RWPE2 (cell line): ENCODE measurements around the gene IDH2.

ENCODE experiments used
- ATAC-seq: fragments of 200-7000 bp; cut with Tn5 transposase; 3 replicates; pipeline ENCODE4 v1.9.1; 2021; ENCODE audit warnings: low read depth
- DNase-seq: peaks from one replicate; pipeline ENCODE4 v3.0.0-alpha.2; 2020; ENCODE audit warnings: low spot score
- H3K27ac ChIP-seq: fragments of 450-650 bp; 2 replicates; pipeline ENCODE4 v1.5.1; 2017; ENCODE audit warnings: mild to moderate bottlenecking; ENCODE audit not compliant: poor library complexity, severe bottlenecking
- H3K27me3 ChIP-seq: fragments of 250-450 bp; sonication (Bioruptor Pico); 2 replicates; pipeline ENCODE4 v1.5.1; 2021; ENCODE audit warnings: mild to moderate bottlenecking, moderate library complexity; ENCODE audit not compliant: insufficient read depth, poor library complexity, severe bottlenecking
- H3K36me3 ChIP-seq: fragments of 250-450 bp; sonication (Bioruptor Pico); 2 replicates; pipeline ENCODE4 v1.5.1; 2020; ENCODE audit warnings: low read depth, mild to moderate bottlenecking, moderate library complexity
- H3K4me1 ChIP-seq: fragments of 250-450 bp; sonication (Bioruptor Pico); 2 replicates; pipeline ENCODE4 v1.5.1; 2021; ENCODE audit warnings: mild to moderate bottlenecking, moderate library complexity; ENCODE audit not compliant: insufficient read depth, poor library complexity, severe bottlenecking
- H3K4me3 ChIP-seq: fragments of 250-450 bp; sonication (Bioruptor Pico); 2 replicates; pipeline ENCODE4 v1.5.1; 2021; ENCODE audit warnings: mild to moderate bottlenecking, moderate library complexity; ENCODE audit not compliant: severe bottlenecking
- H3K9me3 ChIP-seq: fragments of 250-450 bp; sonication (Bioruptor Pico); 2 replicates; pipeline ENCODE4 v1.5.1; 2021; ENCODE audit warnings: mild to moderate bottlenecking, moderate library complexity; ENCODE audit not compliant: severe bottlenecking
- TF ChIP-seq, protein P1 (sequence below): fragments of 450-650 bp; IDR thresholded peaks from one replicate; pipeline ENCODE4 v1.5.1; 2017; ENCODE audit warnings: mild to moderate bottlenecking, moderate library complexity; ENCODE audit not compliant: poor library complexity, severe bottlenecking

IDH2 gene

DNA sequence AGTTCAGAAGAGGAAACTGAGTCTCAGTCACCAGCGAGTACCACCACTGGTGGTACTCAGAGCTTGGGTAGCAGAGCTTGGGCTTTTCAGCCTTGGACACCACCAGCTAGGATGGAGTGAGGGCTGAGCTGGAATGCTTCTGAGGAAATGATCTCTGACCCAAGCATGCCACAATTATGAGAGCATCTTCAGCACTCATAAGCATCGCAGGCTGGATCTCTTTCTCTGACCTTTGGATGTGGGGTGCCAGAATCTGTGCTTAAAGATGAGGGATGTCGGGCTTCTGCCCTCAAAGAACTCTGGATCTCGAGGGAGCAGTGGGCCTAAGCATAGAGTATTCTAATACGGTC is 64.8 kb downstream of the IDH2 start:
- no peak overlapping the region for H3K4me3 ChIP-seq
- no peak for DNase-seq
- TF ChIP-seq, protein P1, sequence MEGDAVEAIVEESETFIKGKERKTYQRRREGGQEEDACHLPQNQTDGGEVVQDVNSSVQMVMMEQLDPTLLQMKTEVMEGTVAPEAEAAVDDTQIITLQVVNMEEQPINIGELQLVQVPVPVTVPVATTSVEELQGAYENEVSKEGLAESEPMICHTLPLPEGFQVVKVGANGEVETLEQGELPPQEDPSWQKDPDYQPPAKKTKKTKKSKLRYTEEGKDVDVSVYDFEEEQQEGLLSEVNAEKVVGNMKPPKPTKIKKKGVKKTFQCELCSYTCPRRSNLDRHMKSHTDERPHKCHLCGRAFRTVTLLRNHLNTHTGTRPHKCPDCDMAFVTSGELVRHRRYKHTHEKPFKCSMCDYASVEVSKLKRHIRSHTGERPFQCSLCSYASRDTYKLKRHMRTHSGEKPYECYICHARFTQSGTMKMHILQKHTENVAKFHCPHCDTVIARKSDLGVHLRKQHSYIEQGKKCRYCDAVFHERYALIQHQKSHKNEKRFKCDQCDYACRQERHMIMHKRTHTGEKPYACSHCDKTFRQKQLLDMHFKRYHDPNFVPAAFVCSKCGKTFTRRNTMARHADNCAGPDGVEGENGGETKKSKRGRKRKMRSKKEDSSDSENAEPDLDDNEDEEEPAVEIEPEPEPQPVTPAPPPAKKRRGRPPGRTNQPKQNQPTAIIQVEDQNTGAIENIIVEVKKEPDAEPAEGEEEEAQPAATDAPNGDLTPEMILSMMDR, result no peak
- no peaks in the 10 kb centered on the region for H3K36me3 ChIP-seq
- no peak for ATAC-seq
- no peaks in the 10 kb centered on the region for H3K27me3 ChIP-seq
- peaks cover 41% of the 10 kb centered on the region for H3K4me1 ChIP-seq
- H3K9me3 ChIP-seq, result no peaks in the 10 kb centered on the region
- no peak overlapping the region for H3K27ac ChIP-seq

DNA sequence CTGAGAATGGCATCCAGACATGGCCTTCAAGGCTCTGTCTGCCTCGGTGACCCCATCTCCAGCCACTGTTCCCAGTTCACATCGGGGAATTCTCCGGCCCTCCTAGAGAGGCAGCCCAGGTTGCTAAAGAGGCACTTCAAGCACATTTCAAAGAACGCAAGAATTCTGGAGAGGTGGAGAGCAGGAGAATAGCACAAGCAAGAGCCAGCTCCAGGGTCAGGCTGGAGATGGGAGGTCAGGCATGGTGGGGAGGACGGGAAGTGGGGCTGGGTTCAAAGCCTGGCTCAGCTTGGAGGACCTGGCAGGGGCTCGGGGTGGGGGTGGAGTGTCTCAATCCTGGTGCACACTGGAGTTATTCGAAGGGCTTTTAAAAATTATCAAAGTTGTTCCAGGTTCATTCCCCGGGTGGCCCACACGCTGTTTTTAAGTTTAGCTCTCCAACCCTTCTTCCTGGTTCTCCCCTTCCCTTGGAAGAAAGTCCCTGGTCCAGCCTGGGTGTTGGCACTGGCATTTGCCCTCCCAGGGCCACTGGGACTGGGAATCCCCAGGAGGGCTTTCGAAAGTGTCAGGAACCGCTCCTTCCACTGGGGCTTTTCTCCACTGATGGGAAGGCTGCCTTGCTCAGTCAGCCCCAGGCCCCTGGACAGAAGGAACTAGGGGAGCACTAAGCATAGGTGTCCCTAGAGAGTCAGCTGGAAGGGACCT is 65.3 kb downstream of the IDH2 start:
- Histone ChIP-seq H3K36me3 (no peaks in the 10 kb centered on the region), H3K9me3 (no peaks in the 10 kb centered on the region), H3K4me3 (no peak overlapping the region), H3K27ac (no peak overlapping the region), H3K4me1 (peaks cover 41% of the 10 kb centered on the region), H3K27me3 (no peaks in the 10 kb centered on the region)
- ATAC-seq (no peak), DNase-seq (peak; percentile 60)
- TF ChIP-seq, protein P1, result no peak

DNA sequence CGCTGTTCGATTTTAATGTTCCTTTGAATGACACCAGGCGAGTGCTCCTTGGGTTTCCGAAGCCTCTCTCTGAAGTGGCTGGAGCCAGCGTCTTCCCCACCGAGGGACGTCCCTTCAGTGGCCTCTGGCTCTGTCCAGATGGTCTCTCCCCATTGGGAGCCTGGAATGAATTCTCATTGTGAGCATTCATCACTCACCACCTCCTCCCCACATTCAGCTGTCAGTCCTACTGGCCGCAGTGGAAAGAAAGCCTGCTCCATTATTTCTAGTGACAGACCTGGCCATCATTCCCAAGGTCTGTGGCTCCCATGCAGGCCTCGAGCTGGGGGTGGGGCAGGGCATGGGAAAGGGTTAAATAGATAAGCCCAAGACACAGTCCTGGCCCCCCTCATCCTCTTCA is 65.9 kb downstream of the IDH2 start:
- ATAC-seq, result no peak
- DNase-seq, result peak; percentile 47
- Histone ChIP-seq H3K36me3 (no peaks in the 10 kb centered on the region), H3K27ac (no peak overlapping the region), H3K4me1 (peaks cover 42% of the 10 kb centered on the region), H3K9me3 (no peaks in the 10 kb centered on the region), H3K27me3 (no peaks in the 10 kb centered on the region), H3K4me3 (no peak overlapping the region)
- TF ChIP-seq, protein P1, result no peak

DNA sequence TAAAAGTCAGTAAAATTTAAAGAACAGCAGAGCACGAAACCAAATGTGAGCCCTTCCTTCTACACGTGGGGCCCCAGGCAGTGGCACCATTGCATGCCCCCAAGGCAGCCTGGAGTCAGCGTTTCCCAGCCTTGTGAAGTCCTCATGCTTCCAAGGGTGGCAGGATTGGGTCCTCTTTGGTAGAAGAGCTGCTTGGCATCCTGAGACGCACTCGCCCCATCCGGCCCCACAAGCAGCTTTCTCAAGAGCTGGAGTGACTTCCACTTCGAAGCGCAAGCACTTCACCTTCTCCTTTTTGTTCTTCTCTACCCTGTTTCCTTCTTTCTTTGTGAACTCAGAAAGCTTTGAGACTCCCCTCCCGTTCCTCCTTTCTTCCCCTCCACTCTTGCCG is 66.4 kb downstream of the IDH2 start:
- no peaks in the 10 kb centered on the region for H3K9me3 ChIP-seq
- H3K36me3 ChIP-seq, result no peaks in the 10 kb centered on the region
- H3K4me3 ChIP-seq, result no peak overlapping the region
- H3K4me1 ChIP-seq, result peaks cover 42% of the 10 kb centered on the region
- H3K27me3 ChIP-seq, result no peaks in the 10 kb centered on the region
- ATAC-seq (no peak), DNase-seq (peak; percentile 44)
- H3K27ac ChIP-seq, result peak overlapping the region; percentile 53
- TF ChIP-seq, protein P1, result no peak

DNA sequence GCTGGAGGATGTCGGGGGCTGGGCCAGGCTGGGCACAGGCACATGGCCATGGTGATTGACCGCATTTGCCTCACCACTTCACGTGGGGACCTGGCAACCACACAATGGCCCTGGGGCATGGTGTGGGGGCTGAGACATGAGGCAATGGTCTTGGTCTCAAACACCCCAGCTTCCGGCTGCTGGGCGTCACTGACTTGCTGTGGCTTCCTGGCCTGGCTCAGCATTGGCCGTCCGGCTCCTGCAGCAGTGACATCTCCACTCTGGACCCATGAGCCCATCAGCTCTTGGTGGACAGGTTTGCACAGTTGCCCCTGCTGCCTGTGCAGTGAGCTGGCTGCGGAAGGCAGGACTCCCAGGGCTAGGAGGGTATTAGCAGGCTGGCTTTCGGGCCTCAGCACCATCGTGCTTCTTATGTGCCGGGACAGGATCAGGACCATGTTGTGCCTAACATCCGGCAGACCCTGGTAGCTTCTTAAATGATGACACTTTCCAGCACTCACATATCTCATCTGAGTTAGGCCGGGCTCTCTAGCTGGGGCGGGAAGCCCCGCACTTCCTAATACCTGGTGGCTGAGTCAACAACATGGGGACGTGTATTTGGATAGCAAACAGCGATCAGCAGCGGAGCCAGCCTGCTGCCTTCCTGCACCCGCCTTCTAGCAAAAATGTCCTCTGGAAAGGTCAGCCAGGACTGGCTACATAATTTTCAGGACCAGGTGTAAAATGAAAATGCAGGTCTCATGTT is 67.0 kb downstream of the IDH2 start:
- Histone ChIP-seq H3K36me3 (no peaks in the 10 kb centered on the region), H3K27ac (peak overlapping the region; percentile 53), H3K4me3 (no peak overlapping the region), H3K4me1 (peaks cover 46% of the 10 kb centered on the region), H3K27me3 (no peaks in the 10 kb centered on the region), H3K9me3 (no peaks in the 10 kb centered on the region)
- DNase-seq, result peak; percentile 66
- peak; percentile 75 for ATAC-seq
- TF ChIP-seq, protein P1, result no peak
